Measurements from ENCODE around the gene IGFBP6.
A peak's percentile ranks its signal among the peaks of the same experiment; 100 is the strongest.

DNA sequence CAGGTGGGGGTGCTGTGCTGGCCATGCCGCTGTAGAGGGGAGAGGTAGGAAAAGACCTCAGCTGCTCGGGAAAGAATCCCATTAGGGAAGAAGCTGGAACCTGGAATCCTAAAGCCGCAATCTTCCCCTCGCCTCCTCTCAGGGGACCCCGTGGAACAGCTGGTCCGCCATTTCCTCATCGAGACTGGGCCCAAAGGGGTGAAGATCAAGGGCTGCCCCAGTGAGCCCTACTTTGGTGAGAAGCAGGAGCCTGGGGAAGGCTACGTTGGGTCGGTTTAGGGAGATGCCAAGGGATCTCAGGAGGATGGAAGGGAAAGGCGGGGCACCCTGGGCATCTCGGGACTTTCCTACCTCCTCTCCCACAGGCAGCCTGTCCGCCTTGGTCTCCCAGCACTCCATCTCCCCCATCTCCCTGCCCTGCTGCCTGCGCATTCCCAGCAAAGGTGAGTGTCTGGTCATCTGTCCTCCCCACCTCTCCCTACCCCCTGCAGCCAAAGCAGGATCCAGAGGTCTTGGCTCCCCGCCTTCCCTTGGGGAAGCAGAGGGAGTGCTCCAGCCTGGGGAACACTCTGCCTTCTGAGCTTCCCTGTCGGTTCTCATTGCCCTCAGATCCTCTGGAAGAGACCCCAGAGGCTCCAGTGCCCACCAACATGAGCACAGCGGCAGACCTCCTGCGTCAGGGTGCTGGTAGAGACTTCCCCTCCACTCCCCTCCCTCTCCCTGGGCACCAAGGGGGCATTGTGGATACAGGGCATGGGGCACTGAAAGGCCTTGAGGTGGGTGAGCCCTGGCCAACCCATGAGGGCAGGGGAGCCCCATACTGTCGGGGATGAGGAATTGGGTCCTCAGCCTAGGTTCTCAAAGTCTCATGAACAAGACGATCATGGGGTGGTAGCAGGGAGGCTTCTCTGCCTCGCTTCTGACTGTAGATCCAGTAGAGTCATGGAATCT is 35.2 kb upstream of the IGFBP6 start:
- TF ChIP-seq, protein P1, sequence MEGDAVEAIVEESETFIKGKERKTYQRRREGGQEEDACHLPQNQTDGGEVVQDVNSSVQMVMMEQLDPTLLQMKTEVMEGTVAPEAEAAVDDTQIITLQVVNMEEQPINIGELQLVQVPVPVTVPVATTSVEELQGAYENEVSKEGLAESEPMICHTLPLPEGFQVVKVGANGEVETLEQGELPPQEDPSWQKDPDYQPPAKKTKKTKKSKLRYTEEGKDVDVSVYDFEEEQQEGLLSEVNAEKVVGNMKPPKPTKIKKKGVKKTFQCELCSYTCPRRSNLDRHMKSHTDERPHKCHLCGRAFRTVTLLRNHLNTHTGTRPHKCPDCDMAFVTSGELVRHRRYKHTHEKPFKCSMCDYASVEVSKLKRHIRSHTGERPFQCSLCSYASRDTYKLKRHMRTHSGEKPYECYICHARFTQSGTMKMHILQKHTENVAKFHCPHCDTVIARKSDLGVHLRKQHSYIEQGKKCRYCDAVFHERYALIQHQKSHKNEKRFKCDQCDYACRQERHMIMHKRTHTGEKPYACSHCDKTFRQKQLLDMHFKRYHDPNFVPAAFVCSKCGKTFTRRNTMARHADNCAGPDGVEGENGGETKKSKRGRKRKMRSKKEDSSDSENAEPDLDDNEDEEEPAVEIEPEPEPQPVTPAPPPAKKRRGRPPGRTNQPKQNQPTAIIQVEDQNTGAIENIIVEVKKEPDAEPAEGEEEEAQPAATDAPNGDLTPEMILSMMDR (IDR thresholded peaks at IDR 0.05; ENCODE audit: low read depth, low read length, missing input control) = peak; percentile 7
- TF ChIP-seq FOXA1 (IDR thresholded peaks at IDR 0.05) (no peak), SP1 (IDR thresholded peaks at IDR 0.05) (no peak), RAD21 (IDR thresholded peaks at IDR 0.05) (no peak)
- TF ChIP-seq, protein P2, sequence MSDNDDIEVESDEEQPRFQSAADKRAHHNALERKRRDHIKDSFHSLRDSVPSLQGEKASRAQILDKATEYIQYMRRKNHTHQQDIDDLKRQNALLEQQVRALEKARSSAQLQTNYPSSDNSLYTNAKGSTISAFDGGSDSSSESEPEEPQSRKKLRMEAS (IDR thresholded peaks at IDR 0.05) = no peak
- TF ChIP-seq, protein P3, sequence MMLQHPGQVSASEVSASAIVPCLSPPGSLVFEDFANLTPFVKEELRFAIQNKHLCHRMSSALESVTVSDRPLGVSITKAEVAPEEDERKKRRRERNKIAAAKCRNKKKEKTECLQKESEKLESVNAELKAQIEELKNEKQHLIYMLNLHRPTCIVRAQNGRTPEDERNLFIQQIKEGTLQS (IDR thresholded peaks at IDR 0.05) = no peak
- TF ChIP-seq, protein P4, sequence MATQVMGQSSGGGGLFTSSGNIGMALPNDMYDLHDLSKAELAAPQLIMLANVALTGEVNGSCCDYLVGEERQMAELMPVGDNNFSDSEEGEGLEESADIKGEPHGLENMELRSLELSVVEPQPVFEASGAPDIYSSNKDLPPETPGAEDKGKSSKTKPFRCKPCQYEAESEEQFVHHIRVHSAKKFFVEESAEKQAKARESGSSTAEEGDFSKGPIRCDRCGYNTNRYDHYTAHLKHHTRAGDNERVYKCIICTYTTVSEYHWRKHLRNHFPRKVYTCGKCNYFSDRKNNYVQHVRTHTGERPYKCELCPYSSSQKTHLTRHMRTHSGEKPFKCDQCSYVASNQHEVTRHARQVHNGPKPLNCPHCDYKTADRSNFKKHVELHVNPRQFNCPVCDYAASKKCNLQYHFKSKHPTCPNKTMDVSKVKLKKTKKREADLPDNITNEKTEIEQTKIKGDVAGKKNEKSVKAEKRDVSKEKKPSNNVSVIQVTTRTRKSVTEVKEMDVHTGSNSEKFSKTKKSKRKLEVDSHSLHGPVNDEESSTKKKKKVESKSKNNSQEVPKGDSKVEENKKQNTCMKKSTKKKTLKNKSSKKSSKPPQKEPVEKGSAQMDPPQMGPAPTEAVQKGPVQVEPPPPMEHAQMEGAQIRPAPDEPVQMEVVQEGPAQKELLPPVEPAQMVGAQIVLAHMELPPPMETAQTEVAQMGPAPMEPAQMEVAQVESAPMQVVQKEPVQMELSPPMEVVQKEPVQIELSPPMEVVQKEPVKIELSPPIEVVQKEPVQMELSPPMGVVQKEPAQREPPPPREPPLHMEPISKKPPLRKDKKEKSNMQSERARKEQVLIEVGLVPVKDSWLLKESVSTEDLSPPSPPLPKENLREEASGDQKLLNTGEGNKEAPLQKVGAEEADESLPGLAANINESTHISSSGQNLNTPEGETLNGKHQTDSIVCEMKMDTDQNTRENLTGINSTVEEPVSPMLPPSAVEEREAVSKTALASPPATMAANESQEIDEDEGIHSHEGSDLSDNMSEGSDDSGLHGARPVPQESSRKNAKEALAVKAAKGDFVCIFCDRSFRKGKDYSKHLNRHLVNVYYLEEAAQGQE (IDR thresholded peaks at IDR 0.05) = no peak

Measured in liver (tissue), 3 donors.